GOT3 (cell line): ENCODE results near the gene USP31.

Experiments
- DNase-seq: peaks from one replicate; lab custom pipeline; 2025; ENCODE audit warnings: mixed read lengths; lab: John Stamatoyannopoulos, UW

USP31 gene

GRCh38 chr16:23132775-23133463 is 16.3 kb downstream of the USP31 start:
- no peak for DNase-seq

GRCh38 chr16:23131931-23132621 is 17.2 kb downstream of the USP31 start:
- DNase-seq, result no peak

GRCh38 chr16:23131436-23131835 is 17.8 kb downstream of the USP31 start:
- no peak for DNase-seq

- no peak for DNase-seq
Observed at GRCh38 chr16:23131036-23131435, 18.2 kb downstream of the USP31 start.

GRCh38 chr16:23129686-23130085 is 19.6 kb downstream of the USP31 start:
- no peak for DNase-seq

GRCh38 chr16:23128056-23128455 is 21.2 kb downstream of the USP31 start:
- no peak for DNase-seq

GRCh38 chr16:23125277-23125676 is 24.0 kb downstream of the USP31 start:
- no peak for DNase-seq

GRCh38 chr16:23124315-23124714 is 24.9 kb downstream of the USP31 start:
- DNase-seq, result no peak

- no peak for DNase-seq
Observed at GRCh38 chr16:23122144-23122543, 27.1 kb downstream of the USP31 start.

- no peak for DNase-seq
Observed at GRCh38 chr16:23121024-23121423, 28.2 kb downstream of the USP31 start.

- DNase-seq, result no peak
Observed at GRCh38 chr16:23120562-23120961, 28.7 kb downstream of the USP31 start.

- DNase-seq, result no peak
Observed at GRCh38 chr16:23119570-23119969, 29.7 kb downstream of the USP31 start.

- no peak for DNase-seq
Observed at GRCh38 chr16:23114131-23114904, 34.9 kb downstream of the USP31 start.

GRCh38 chr16:23113185-23113584 is 36.1 kb downstream of the USP31 start:
- DNase-seq, result no peak

- no peak for DNase-seq
Observed at GRCh38 chr16:23110257-23110899, 38.9 kb downstream of the USP31 start.

GRCh38 chr16:23107936-23108335 is 41.3 kb downstream of the USP31 start:
- no peak for DNase-seq

- DNase-seq, result no peak
Observed at GRCh38 chr16:23107117-23107516, 42.1 kb downstream of the USP31 start.

GRCh38 chr16:23105309-23105708 is 43.9 kb downstream of the USP31 start:
- DNase-seq, result no peak

GRCh38 chr16:23104032-23104955 is 45.0 kb downstream of the USP31 start:
- no peak for DNase-seq

GRCh38 chr16:23103603-23104002 is 45.6 kb downstream of the USP31 start:
- DNase-seq, result no peak

- no peak for DNase-seq
Observed at GRCh38 chr16:23101012-23101550, 48.2 kb downstream of the USP31 start.
